Stimulated activated CD8-positive, alpha-beta memory T cell treated with anti-CD3 and anti-CD28 coated beads, Interleukin-15, amount 100 ng/mL, for 24 hours (primary cell): ENCODE data around the gene EPHA6.
"Not testable (repeated sequence)": the region's sequence is repeated elsewhere in the genome, so short reads cannot be mapped to it uniquely, and the experiment has no call there.

Source experiments
- DNase-seq: peaks from one replicate; pipeline ENCODE4 v3.0.0-alpha.2; 2020; ENCODE audit warnings: low read depth

Gene EPHA6

DNA sequence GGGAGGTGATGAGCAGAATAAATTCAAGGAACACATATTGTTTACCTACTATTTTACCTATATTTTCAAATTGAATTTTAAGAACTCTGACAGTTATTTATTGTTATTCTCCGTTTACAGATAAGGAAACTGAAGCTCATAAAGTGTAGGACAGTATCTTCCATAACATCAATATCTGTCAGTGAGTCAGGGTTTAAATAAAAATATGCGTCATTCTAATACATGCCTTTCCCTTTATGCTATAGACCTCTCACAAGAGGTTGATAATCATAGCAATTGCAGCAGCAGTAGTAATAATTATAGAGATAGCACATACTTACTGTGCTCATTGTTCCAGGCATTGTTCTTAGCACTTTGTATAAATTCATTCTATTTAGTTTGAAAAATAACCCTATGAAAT lies 101.1 kb downstream of the EPHA6 start:
- DNase-seq: no peak

DNA sequence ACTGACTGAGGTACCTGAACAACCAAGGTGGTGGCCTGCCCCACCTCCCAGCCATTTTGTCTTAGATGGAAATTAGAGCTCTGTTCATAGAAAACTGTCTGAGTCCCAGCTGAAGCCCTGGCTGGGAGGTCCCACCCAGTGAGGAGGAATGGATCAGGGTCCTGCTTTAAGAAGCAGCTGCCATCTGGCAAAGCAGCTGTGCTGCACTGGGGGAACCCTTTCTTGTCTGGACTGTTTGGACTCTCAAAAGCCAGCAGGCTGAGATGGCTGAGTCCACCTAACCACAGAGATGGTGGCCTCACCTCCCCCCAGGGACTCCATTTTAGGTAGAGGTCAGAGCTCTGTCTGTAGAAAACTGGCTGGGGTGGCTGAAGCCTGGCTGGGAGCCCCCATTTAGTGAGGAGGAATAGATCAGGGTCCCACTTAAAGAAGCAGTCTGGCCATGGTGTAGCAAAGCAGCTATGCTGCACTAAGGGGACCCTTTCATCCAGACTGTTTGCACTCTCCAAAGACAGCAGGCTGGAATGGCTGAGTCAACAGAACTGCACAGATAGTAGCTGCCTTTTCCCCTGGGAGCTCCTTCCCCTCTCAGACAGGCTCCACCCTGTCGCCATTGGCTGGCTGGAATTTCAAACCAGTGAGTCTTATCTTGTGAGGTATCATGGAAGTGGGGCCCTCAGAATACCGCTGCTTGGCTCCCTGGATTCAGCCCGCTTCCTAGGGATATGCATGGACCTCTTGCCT lies 116.9 kb downstream of the EPHA6 start:
- DNase-seq: no peak

- DNase-seq: not testable (repeated sequence)
Measured at GRCh38 chr3:96942131-96942530, 127.7 kb downstream of the EPHA6 start.

DNA sequence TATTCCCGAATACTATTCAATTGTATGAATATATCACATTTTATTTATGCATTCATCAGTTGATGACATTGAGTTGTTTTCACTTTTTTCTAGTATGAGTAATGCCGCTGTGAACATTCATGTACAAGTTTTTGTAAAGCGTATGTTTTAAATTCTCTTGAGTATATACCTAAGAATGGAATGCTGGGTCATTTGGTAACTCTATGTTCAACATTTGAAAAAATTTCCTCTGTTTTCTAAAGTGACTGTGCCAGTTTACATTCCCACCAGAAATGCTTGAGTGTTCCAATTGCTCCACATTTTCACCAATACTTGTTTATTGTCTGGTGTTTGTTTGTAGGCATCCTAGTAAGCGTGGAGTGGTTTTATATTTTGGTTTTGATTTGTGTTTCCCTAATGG lies 144.5 kb downstream of the EPHA6 start:
- DNase-seq: no peak

GRCh38 chr3:96959474-96959873 lies 145.1 kb downstream of the EPHA6 start:
- DNase-seq: no peak

DNA sequence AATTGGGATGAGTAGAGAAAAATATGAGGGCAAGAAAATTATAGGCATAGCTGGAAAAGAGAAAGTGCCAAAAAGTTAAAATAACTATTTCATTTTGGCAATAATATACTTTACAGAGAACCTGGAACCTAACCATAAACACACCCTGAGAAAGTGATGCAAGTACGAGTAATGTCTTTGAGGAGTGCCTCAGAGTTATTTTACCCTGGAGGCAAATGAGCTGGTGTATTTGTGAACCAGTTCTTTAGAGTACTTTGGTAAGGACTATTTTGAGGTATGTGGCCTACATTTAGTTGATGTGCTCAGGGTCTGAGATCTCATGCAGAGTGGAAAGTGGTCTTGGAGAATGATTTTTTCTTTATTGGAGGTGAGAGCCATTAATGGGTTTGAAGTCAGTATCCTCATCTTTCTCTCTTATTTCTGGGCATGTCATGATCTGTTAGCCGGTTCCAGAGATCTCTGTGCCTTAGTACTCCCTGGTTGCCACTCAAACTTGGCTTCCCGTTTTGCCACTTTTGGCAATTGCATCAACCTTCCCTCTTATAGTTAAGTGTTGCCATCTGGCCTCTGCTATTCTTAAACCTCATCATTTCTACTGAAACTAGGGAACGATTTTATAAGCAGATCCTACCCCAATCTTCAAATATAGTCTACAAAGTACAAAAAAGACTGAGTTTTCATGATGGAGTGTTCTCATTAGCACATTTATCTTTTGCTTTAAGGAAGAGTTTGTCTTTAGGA lies 145.7 kb downstream of the EPHA6 start:
- DNase-seq: no peak

- no peak for DNase-seq
Measured at GRCh38 chr3:96960661-96961330, 146.4 kb downstream of the EPHA6 start.

GRCh38 chr3:96961576-96961975 lies 147.2 kb downstream of the EPHA6 start:
- no peak for DNase-seq

DNA sequence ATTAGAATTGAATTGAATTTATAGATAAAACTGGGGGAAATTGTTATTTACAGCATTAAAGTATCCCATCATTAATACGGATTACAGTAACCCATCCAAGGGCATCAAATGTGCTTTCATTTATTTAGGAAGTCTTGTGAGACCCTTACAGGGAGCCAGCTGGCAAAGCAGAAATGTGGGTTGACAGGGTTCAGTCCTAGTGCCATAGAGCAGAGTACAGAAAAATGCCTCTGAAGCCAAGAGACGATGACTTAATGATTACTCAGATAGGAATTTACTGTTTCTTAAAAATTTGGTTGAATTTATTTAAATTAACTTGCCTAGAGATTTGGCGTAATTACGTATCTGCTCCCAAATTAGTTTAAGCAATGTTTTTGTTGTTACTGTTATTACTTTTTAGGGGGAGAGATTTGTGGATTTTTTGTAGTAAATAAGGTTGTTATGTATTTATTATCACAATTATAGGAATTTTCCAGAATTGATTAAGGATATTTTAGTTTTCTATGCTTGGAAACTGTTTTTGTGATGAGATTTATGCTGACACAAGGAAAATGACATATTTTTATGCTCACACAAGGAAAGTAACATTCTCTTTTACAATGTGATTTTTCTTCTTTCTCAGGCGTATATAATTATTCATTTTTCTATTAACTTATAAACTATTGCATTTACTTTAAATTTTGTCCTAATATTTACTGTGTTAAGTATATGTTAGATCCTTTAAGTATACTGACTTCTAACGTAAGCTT lies 152.0 kb downstream of the EPHA6 start:
- no peak for DNase-seq

- no peak for DNase-seq
Measured at GRCh38 chr3:96970211-96970610, 155.8 kb downstream of the EPHA6 start.

GRCh38 chr3:96977671-96978070 lies 163.3 kb downstream of the EPHA6 start:
- no peak for DNase-seq

DNA sequence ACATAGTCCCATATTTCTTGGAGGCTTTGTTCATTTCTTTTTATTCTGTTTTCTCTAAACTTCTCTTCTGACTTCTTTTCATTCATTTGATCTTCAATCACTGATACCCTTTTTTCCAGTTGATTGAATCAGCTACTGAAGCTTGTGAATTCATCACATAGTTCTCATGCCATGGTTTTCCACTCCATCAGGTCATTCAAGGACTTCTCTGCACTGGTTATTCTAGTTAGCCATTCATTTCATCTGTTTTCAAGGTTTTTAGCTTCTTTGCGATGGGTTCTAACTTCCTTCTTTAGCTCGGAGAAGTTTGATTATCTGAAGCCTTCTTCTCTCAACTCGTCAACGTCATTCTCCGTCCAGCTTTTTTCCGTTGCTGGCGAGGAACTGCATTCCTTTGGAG lies 169.3 kb downstream of the EPHA6 start:
- not testable (repeated sequence) for DNase-seq

GRCh38 chr3:96986241-96986640 lies 171.8 kb downstream of the EPHA6 start:
- no peak for DNase-seq

GRCh38 chr3:96991231-96991630 lies 176.8 kb downstream of the EPHA6 start:
- no peak for DNase-seq

GRCh38 chr3:96991800-96992365 lies 177.5 kb downstream of the EPHA6 start:
- no peak for DNase-seq

GRCh38 chr3:96994988-96995387 lies 180.6 kb downstream of the EPHA6 start:
- DNase-seq: no peak

DNA sequence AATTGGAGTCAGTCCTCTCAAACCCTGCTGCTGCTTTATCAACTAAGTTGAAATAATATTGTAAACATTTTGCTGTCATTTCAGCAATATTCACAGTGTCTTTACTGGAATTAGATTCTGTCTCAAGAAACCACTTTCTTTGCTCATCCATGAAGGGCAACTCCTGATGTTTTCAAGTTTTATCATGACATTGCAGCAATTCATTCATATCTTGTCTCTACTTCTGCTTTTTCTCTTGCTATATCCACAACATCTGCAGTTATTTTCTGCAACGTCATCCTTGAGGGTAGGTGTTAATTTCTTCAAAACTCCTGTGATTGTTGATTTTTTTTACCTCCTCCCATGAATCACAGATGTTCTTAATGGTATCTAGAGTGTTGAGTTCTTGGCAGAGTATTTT lies 181.6 kb downstream of the EPHA6 start:
- DNase-seq: no peak

DNA sequence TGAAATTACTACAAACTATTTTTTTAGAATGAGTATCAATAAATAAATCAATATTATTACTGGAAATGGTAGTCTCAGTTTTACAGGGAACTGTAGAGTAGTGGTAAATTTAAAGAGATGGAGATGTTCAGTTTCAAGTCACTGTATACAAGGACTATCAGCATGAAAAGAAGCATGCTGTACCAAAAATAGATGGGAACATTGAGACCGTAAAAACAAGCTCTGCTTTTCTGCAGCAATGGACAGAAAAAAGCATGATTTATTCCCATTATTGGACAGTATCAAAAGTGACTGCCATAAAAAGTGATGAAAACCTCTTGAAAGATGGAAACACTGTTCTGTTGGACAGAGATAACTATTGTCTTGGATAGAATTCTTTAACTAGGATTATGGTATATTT lies 187.2 kb downstream of the EPHA6 start:
- DNase-seq: no peak

DNA sequence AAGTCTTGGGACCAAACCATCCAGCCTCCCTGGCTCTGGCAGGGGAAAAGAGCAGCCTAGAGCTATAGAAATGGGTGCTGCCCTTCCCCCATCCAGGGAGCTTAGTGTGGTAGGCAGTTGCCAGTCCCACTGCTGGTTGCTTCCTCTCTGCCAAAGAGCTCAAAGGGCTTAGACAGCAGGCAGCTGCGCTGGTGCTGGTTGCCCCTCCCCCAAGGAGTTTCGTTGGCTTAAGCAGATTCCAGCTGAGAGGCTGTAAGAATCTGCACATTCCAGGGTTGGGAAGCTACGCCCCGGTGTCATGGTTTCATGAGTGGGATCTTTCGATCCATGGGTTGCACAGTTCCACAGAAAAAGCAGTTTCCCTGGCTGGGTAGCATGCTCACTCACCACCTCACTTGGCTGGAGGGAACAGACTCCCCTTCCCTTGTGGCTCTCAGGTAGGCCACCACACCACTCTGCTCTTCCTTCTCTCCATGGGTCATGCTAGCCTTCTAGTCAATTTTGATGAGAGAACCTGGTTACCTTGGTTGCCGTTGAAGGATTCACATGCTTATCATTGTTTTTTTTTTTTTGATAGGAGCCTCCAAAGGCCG lies 195.1 kb downstream of the EPHA6 start:
- no peak for DNase-seq

DNA sequence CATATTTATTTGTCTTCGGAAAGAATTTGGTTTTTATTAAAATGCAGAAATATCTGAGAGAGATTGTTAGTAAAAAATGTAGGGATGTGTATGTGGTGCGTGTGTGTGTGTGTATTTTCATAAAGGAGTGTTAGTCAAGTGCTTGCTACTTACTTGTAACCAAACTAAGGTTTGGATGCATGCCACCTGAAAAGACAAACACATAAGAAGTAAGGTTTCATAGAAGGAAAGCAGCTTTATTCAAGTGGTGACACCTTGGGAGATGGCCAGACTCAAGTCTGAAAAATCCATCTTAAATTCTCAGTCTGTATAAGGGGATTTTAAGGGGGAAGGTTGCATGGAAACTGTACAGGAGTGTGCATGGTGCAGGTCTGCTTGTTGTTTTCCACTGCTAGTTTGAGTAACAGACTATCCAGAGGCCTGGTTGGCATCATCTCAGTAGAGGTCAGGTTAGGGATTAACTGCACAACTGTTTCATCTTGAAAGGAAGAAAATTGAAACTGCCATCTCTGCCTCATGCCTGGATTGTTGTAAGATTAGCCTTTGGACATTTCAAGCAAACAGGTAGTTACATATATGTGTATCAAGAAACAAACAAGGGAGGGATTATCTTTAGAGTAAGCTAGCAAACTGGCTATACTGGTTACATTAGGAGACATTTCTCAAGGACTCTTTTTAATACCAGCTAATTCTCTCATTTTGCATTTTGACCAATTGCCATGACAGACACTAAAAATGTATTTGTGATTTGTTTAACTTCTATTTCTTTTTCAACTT lies 196.7 kb downstream of the EPHA6 start:
- no peak for DNase-seq

GRCh38 chr3:97021778-97022177 lies 207.4 kb downstream of the EPHA6 start:
- DNase-seq: no peak
